Stimulated activated CD4-positive, alpha-beta T cell treated with anti-CD3 and anti-CD28 coated beads, Interleukin-4, amount 100 ng/mL, for 48 hours (primary cell): ENCODE data around the gene NEDD8.

Experiments
- DNase-seq, 2 donors: peaks; one replicate each; pipeline ENCODE4 v3.0.0-alpha.2; 2020; ENCODE audit warnings: low read depth in 2 of 2

The NEDD8 gene

GRCh38 chr14:24263848-24264247 lies 31.7 kb upstream of the NEDD8 start:
- no peak for DNase-seq

- DNase-seq = no peak
Observed at GRCh38 chr14:24262821-24263733, 30.9 kb upstream of the NEDD8 start, which contains the start of gene TGM1. Gene TGM1, minus strand, starts transcription at chr14:24263177. Its CDS starts 825 bp downstream, at chr14:24262352.

GRCh38 chr14:24261969-24262327 lies 29.8 kb upstream of the NEDD8 start:
- DNase-seq = no peak

- DNase-seq = no peak
Observed at GRCh38 chr14:24261256-24261968, 29.2 kb upstream of the NEDD8 start.

- DNase-seq = no peak
Observed at GRCh38 chr14:24260780-24261157, 28.6 kb upstream of the NEDD8 start.

- DNase-seq = no peak
Observed at GRCh38 chr14:24260026-24260779, 28.0 kb upstream of the NEDD8 start.

GRCh38 chr14:24259282-24260025 lies 27.3 kb upstream of the NEDD8 start:
- no peak for DNase-seq

- DNase-seq = no peak
Observed at GRCh38 chr14:24258548-24259265, 26.5 kb upstream of the NEDD8 start.

GRCh38 chr14:24258119-24258518 lies 26.0 kb upstream of the NEDD8 start:
- no peak for DNase-seq

- no peak for DNase-seq
Observed at GRCh38 chr14:24256960-24257359, 24.8 kb upstream of the NEDD8 start.

- DNase-seq = no peak
Observed at GRCh38 chr14:24255931-24256711, 24.0 kb upstream of the NEDD8 start.

GRCh38 chr14:24255438-24255837 lies 23.3 kb upstream of the NEDD8 start:
- DNase-seq = no peak

GRCh38 chr14:24254630-24255392 lies 22.6 kb upstream of the NEDD8 start:
- no peak for DNase-seq

GRCh38 chr14:24253936-24254335 lies 21.8 kb upstream of the NEDD8 start:
- no peak for DNase-seq

GRCh38 chr14:24252289-24253124 lies 20.3 kb upstream of the NEDD8 start:
- DNase-seq = no peak

- no peak for DNase-seq
Observed at GRCh38 chr14:24251880-24252288, 19.7 kb upstream of the NEDD8 start.

GRCh38 chr14:24250354-24250753 lies 18.2 kb upstream of the NEDD8 start:
- no peak for DNase-seq

GRCh38 chr14:24249230-24250021 lies 17.3 kb upstream of the NEDD8 start:
- no peak for DNase-seq
